ENCODE results near the gene WFIKKN1. TPM values are rescaled to one million over a fixed set of nuclear protein-coding genes. Genes with fewer than 3 reads are reported as not detected.

Gene WFIKKN1
- total and polyA plus RNA-seq, 8 donors: 0.11 to 1.4 (median 0.52) TPM

DNA sequence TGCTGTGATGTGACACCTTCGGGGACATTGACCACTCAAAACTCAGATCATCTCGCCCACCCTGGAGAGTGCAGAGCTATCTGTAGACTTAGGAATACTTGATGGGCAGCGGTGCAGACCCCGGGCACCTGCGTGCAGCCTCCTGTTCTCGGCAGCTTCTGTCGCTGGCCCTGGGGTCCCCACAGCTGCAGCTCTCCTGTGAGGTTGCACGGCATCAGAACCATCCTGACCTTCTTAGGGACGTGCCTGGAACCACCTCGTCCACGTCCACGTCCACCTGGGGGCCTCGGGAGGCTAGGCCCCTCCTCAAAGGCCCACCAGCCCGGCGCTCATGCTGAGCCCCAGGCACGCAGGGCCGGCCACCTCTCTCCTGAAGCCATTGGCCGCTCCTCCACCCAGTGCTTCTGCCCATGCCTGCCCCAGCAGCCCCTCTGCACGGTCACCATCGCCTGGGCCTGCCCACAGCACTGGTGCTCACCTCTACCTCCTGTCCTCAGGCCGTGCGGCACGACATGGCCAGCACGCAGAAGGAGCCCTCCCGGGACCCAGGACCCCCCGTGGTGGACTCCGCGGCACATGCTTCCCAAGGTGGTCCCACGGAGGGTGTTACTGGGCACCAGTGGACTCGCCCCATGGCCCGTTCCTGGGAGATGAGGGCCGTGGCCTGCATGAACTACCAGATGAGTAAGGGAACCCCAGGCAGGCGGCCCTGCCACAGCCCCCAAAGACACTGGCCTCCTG is 2.3 kb upstream of the WFIKKN1 start:
- Histone ChIP-seq H3K9me3 (no peaks in the 10 kb centered on the region), H3K27me3 (peaks cover 0 to 6% of the 10 kb centered on the region in 2 donors), H3K36me3 (peaks cover 0 to 59% of the 10 kb centered on the region in 2 donors), H3K4me1 (peaks cover 11 to 36% of the 10 kb centered on the region in 2 donors), H3K27ac (peak overlapping the region in 1 of 2 donors; percentile 58), H3K4me3 (no peak overlapping the region)
- DNase-seq (no peak), ATAC-seq (no peak)
- intact Hi-C loops (cut with DNase I): no loop called here
- TF ChIP-seq, protein P1, sequence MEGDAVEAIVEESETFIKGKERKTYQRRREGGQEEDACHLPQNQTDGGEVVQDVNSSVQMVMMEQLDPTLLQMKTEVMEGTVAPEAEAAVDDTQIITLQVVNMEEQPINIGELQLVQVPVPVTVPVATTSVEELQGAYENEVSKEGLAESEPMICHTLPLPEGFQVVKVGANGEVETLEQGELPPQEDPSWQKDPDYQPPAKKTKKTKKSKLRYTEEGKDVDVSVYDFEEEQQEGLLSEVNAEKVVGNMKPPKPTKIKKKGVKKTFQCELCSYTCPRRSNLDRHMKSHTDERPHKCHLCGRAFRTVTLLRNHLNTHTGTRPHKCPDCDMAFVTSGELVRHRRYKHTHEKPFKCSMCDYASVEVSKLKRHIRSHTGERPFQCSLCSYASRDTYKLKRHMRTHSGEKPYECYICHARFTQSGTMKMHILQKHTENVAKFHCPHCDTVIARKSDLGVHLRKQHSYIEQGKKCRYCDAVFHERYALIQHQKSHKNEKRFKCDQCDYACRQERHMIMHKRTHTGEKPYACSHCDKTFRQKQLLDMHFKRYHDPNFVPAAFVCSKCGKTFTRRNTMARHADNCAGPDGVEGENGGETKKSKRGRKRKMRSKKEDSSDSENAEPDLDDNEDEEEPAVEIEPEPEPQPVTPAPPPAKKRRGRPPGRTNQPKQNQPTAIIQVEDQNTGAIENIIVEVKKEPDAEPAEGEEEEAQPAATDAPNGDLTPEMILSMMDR (IDR thresholded peaks at IDR 0.05): no peak

DNA sequence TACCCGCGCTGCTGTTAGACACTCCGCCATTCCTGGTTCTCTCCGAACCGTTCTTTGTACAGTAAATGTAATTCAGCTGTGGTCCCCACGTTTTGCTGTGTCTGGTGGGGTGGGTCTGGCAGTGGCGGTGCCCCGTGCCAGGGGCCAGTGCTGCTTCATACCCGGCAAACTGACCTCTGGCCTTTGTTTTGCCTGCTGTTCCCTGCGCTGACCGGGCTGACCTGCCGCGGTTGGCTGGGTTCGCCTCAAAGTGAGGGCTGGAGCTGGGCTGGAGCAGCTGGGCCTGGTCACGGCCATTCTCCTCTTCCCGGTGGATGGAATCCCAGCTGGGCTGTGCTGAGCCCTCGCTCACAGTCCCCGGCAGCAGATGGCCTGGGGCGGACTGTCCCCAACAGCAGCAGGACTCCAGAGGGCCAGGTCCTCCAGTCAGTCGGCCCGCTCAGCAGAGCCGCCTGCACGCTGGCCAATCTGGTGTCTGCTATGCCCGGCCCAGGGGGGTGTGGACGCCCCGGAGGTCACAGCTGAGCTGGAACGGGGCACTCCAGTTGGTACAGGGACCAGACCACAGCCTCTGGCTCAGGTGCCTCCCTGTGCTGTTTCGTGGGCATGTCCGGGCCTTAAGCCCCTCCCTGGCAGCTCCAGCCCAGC is 1.5 kb upstream of the WFIKKN1 start:
- Histone ChIP-seq H3K4me1 (peaks cover 11 to 37% of the 10 kb centered on the region in 2 donors), H3K27ac (peak overlapping the region in 1 of 2 donors; percentile 58), H3K4me3 (no peak overlapping the region), H3K9me3 (no peaks in the 10 kb centered on the region), H3K36me3 (peaks cover 0 to 67% of the 10 kb centered on the region in 2 donors), H3K27me3 (peaks cover 0 to 6% of the 10 kb centered on the region in 2 donors)
- TF ChIP-seq, protein P1 (IDR thresholded peaks at IDR 0.05): no peak
- intact Hi-C loops (cut with DNase I): no loop called here
- ATAC-seq: no peak
- no peak for DNase-seq

DNA sequence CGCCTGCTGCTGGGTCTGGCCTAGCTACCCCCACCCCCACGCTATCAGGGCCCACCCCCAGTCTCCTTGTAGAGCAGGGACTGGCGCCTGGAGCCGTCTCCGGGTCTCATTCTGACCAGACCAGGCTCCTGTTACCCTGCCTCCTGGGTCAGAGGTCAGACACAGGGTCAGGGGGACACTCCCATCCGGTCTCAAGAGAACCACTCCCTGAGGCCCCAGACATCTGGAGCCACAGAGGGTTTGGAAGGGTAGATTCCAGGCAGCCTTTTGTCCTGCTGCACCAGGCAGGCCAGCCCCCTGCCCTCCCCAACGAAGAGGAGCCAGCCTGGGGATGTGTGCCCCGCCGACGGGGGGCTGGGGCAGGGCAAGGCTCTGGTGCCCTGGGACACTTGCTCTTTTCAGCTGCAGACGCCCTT is 944 bp upstream of the WFIKKN1 start:
- DNase-seq: no peak
- H3K27ac ChIP-seq: peak overlapping the region in 1 of 2 donors; percentile 58
- H3K4me1 ChIP-seq: peaks cover 11 to 42% of the 10 kb centered on the region in 2 donors
- TF ChIP-seq, protein P1 (IDR thresholded peaks at IDR 0.05): no peak
- ATAC-seq: no peak
- H3K4me3 ChIP-seq: no peak overlapping the region
- no peaks in the 10 kb centered on the region for H3K9me3 ChIP-seq
- H3K36me3 ChIP-seq: peaks cover 0 to 68% of the 10 kb centered on the region in 2 donors
- H3K27me3 ChIP-seq: peaks cover 0 to 6% of the 10 kb centered on the region in 2 donors
- intact Hi-C loops (cut with DNase I): no loop called here

DNA sequence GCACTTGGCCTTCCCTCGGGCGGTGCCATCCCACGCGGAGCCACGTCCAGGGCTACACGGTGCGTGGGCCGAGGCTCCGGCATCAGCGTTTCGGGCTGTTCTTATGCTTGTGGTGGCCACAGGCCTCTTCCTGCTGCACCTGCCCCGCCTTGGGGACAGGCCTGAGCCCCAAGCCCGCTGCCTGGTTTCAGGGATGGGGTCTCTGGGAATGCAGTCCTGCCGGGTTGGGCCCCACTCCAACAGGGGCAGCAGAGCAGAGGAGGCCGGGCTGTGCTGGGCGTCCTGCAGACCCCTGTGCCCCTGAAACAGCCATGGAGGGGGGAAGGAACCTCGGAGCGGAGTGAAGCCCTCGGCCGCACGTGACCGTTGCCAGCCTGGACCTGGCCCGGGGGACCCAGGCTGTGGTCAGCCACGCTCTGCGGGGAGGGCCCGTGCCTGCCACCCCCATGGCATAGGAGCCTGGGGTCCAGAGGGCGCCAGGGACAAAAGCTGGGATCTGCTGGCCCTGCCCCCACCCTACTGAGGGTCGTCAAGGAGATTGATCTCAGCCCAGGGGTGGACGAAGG is 453 bp upstream of the WFIKKN1 start:
- no peak for DNase-seq
- Histone ChIP-seq H3K27me3 (peaks cover 0 to 6% of the 10 kb centered on the region in 2 donors), H3K36me3 (peaks cover 0 to 63% of the 10 kb centered on the region in 2 donors), H3K4me3 (no peak overlapping the region), H3K27ac (peak overlapping the region in 1 of 2 donors; percentile 58), H3K9me3 (no peaks in the 10 kb centered on the region), H3K4me1 (peaks cover 13 to 47% of the 10 kb centered on the region in 2 donors)
- no peak for ATAC-seq
- intact Hi-C loops (cut with DNase I): no loop called here
- TF ChIP-seq, protein P1 (IDR thresholded peaks at IDR 0.05): no peak

All from left lung (tissue), 10 donors.